Astrocyte (in vitro differentiated cells and primary cell): ENCODE measurements around the gene FAM107B. TPM values are rescaled to one million over a fixed set of nuclear protein-coding genes. Genes with fewer than 3 reads are reported as not detected.
A peak's percentile ranks its signal among the peaks of the same experiment; 100 is the strongest.

Experiments
- DNase-seq: peaks from one replicate; pipeline ENCODE4 v3.0.0-alpha.2; 2010; ENCODE audit warnings: low read depth
- FAIRE-seq: peaks from 2 replicates; lab custom pipeline; 2011; peaks lifted over from hg19 to GRCh38; lab: Jason Lieb, UNC
- H2AFZ ChIP-seq: 2 replicates; pipeline ENCODE4 v1.6.0; 2012; ENCODE audit warnings: low read depth, low read length, inconsistent platforms
- H3K27ac ChIP-seq: 2 replicates; pipeline ENCODE4 v1.5.1; 2011; ENCODE audit warnings: low read depth, low read length, inconsistent platforms
- H3K27me3 ChIP-seq: 2 replicates; pipeline ENCODE4 v1.6.0; 2011; ENCODE audit warnings: low read length, inconsistent platforms; ENCODE audit not compliant: insufficient read depth
- H3K36me3 ChIP-seq: 2 replicates; pipeline ENCODE4 v1.5.1; 2011; ENCODE audit warnings: low read length, inconsistent platforms; ENCODE audit not compliant: insufficient read depth
- H3K4me1 ChIP-seq: 2 replicates; pipeline ENCODE4 v1.5.1; 2011; ENCODE audit warnings: low read length, inconsistent platforms; ENCODE audit not compliant: insufficient read depth
- H3K4me2 ChIP-seq: 2 replicates; pipeline ENCODE4 v1.6.0; 2012; ENCODE audit warnings: low read length, inconsistent platforms
- H3K4me3 ChIP-seq: 2 replicates; pipeline ENCODE4 v1.5.1; 2011; ENCODE audit warnings: low read depth, mild to moderate bottlenecking, low read length, inconsistent platforms; ENCODE audit not compliant: insufficient read depth
- H3K79me2 ChIP-seq: 2 replicates; pipeline ENCODE4 v1.6.0; 2012; ENCODE audit warnings: mild to moderate bottlenecking, low read length, inconsistent platforms; ENCODE audit not compliant: insufficient read depth
- H3K9ac ChIP-seq: 2 replicates; pipeline ENCODE4 v1.6.0; 2012; ENCODE audit warnings: mild to moderate bottlenecking, low read length, inconsistent platforms
- H3K9me3 ChIP-seq: 2 replicates; pipeline ENCODE4 v1.5.1; 2012; ENCODE audit warnings: low read depth, mild to moderate bottlenecking, low read length, inconsistent platforms; ENCODE audit not compliant: insufficient read depth
- H4K20me1 ChIP-seq: 2 replicates; pipeline ENCODE4 v1.6.0; 2012; ENCODE audit warnings: low read length, inconsistent platforms; ENCODE audit not compliant: insufficient read depth
- H3K27ac Mint-ChIP-seq: one replicate; pipeline ENCODE4 v1.8.0; 2021; ENCODE audit warnings: mild to moderate bottlenecking, mixed read lengths; ENCODE audit not compliant: unreplicated experiment
- H3K27me3 Mint-ChIP-seq: one replicate; pipeline ENCODE4 v1.8.0; 2021; ENCODE audit warnings: low read depth, mixed read lengths; ENCODE audit not compliant: unreplicated experiment
- H3K36me3 Mint-ChIP-seq: one replicate; pipeline ENCODE4 v1.8.0; 2021; ENCODE audit warnings: low read depth, mixed read lengths; ENCODE audit not compliant: unreplicated experiment
- H3K4me1 Mint-ChIP-seq: one replicate; pipeline ENCODE4 v1.8.0; 2021; ENCODE audit warnings: low read depth, mixed read lengths; ENCODE audit not compliant: unreplicated experiment
- H3K4me3 Mint-ChIP-seq: one replicate; pipeline ENCODE4 v1.8.0; 2021; ENCODE audit warnings: mild to moderate bottlenecking, moderate library complexity, mixed read lengths; ENCODE audit not compliant: unreplicated experiment
- H3K9me3 Mint-ChIP-seq: one replicate; pipeline ENCODE4 v1.8.0; 2021; ENCODE audit warnings: mild to moderate bottlenecking, mixed read lengths; ENCODE audit not compliant: unreplicated experiment
- EZH2 ChIP-seq: IDR thresholded peaks from 2 replicates; pipeline ENCODE4 v1.6.1; 2012; ENCODE audit warnings: mild to moderate bottlenecking, low read length, inconsistent platforms; ENCODE audit not compliant: insufficient read depth
- total RNA-seq: library from RNA; stranded (reverse); gene quantifications from 2 replicates; pipeline ENCODE4 v1.2.1, GENCODE V29; 2021
- TF ChIP-seq, protein P1 (sequence below): IDR thresholded peaks from 2 replicates; pipeline ENCODE4 v1.5.1; 2011; ENCODE audit warnings: low read depth, mild to moderate bottlenecking, inconsistent platforms, low read length, moderate library complexity; ENCODE audit not compliant: insufficient read depth

FAM107B gene
- total RNA-seq, 1 donor from 2014 or later = 36.0 TPM

DNA sequence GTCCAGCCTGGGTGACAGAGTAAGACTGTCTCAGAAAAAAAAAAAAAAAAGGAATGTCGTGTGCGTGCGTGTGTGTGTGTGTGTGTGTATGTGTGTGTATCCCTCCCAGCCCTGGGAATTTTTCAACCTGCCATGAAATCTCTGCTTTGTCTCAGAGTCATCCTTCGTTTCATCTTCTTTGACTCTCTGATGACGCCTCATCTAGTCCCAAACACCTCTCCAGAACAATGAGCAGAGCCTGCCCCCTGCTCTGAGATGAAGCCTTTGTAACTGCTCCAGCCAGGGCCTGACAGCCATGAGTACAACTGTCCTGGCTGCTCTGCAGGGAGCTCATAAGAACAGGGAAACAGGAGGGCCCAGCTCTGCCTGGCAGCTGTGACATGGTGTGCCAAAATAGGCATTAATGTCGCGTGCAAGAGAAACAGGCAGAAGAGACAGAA is 149.5 kb downstream of the FAM107B start:
- no peaks in the 10 kb centered on the region for H3K27me3 ChIP-seq
- peaks cover 5% of the 10 kb centered on the region for H3K27me3 Mint-ChIP-seq
- H3K79me2 ChIP-seq = no peaks in the 10 kb centered on the region
- H3K4me2 ChIP-seq = no peak overlapping the region
- no peaks in the 10 kb centered on the region for H4K20me1 ChIP-seq
- H3K9me3 Mint-ChIP-seq = no peaks in the 10 kb centered on the region
- H3K36me3 ChIP-seq = no peaks in the 10 kb centered on the region
- H2AFZ ChIP-seq = peak overlapping the region; percentile 49
- H3K4me1 Mint-ChIP-seq = no peaks in the 10 kb centered on the region
- no peak overlapping the region for H3K4me3 ChIP-seq
- no peaks in the 10 kb centered on the region for H3K4me1 ChIP-seq
- FAIRE-seq (no peak), DNase-seq (no peak)
- H3K4me3 Mint-ChIP-seq = no peak overlapping the region
- H3K27ac Mint-ChIP-seq = no peak overlapping the region
- no peak overlapping the region for H3K27ac ChIP-seq
- H3K9ac ChIP-seq = no peak overlapping the region
- no peaks in the 10 kb centered on the region for H3K36me3 Mint-ChIP-seq
- TF ChIP-seq EZH2 = no peak
- TF ChIP-seq, protein P1, sequence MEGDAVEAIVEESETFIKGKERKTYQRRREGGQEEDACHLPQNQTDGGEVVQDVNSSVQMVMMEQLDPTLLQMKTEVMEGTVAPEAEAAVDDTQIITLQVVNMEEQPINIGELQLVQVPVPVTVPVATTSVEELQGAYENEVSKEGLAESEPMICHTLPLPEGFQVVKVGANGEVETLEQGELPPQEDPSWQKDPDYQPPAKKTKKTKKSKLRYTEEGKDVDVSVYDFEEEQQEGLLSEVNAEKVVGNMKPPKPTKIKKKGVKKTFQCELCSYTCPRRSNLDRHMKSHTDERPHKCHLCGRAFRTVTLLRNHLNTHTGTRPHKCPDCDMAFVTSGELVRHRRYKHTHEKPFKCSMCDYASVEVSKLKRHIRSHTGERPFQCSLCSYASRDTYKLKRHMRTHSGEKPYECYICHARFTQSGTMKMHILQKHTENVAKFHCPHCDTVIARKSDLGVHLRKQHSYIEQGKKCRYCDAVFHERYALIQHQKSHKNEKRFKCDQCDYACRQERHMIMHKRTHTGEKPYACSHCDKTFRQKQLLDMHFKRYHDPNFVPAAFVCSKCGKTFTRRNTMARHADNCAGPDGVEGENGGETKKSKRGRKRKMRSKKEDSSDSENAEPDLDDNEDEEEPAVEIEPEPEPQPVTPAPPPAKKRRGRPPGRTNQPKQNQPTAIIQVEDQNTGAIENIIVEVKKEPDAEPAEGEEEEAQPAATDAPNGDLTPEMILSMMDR = no peak
- H3K9me3 ChIP-seq = no peaks in the 10 kb centered on the region

DNA sequence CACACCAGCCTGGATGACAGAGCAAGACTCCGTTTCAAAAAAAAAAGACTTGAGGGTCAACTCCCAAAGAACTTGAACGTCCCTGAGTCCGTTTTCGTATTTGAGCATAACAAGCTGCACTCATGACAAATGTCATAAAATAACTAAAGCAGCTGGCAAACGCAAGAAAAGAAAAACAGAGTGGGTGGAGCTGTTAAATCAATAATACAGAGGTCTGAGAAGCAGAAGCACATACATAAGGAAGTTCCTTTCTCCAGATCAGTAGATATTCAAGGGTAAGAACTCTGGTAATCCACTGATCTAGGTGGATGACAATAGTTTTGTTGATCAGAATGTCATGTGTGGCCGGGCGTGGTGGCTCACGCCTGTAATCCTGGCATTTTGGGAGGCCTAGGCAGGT is 150.1 kb downstream of the FAM107B start:
- H3K9me3 ChIP-seq = no peaks in the 10 kb centered on the region
- no peak overlapping the region for H3K4me3 Mint-ChIP-seq
- H3K4me3 ChIP-seq = no peak overlapping the region
- TF ChIP-seq, protein P1 = no peak
- no peak for TF ChIP-seq EZH2
- no peak overlapping the region for H3K9ac ChIP-seq
- no peak for DNase-seq
- no peaks in the 10 kb centered on the region for H3K4me1 ChIP-seq
- H3K27ac ChIP-seq = no peak overlapping the region
- no peak for FAIRE-seq
- H3K4me2 ChIP-seq = no peak overlapping the region
- no peaks in the 10 kb centered on the region for H3K27me3 ChIP-seq
- H3K27ac Mint-ChIP-seq = no peak overlapping the region
- H3K36me3 Mint-ChIP-seq = no peaks in the 10 kb centered on the region
- no peaks in the 10 kb centered on the region for H3K36me3 ChIP-seq
- H3K79me2 ChIP-seq = no peaks in the 10 kb centered on the region
- H3K9me3 Mint-ChIP-seq = no peaks in the 10 kb centered on the region
- H3K4me1 Mint-ChIP-seq = no peaks in the 10 kb centered on the region
- no peak overlapping the region for H2AFZ ChIP-seq
- peaks cover 5% of the 10 kb centered on the region for H3K27me3 Mint-ChIP-seq
- H4K20me1 ChIP-seq = no peaks in the 10 kb centered on the region

DNA sequence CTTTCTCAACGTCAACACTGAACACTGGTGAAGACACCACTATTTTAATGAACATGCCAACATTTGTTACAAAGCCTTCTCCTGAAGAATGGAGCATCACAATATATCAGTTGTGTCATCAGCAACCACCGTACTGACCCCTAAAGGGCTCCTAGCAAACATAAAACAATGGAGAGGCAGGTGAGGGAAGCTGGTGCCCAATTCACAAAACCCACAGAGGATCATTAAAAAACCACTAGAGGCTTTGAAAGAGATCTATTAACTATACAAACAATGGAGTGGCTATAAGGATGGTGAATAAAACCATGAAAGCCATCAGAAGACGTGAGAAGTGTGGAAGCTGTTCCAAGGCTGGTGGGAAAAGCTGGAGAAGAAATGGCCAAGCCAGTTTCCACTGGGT is 150.8 kb downstream of the FAM107B start:
- no peaks in the 10 kb centered on the region for H4K20me1 ChIP-seq
- no peak overlapping the region for H3K9ac ChIP-seq
- no peak overlapping the region for H2AFZ ChIP-seq
- Mint-ChIP-seq H3K9me3 (no peaks in the 10 kb centered on the region), H3K27ac (no peak overlapping the region), H3K4me1 (no peaks in the 10 kb centered on the region), H3K36me3 (no peaks in the 10 kb centered on the region), H3K27me3 (peaks cover 5% of the 10 kb centered on the region), H3K4me3 (no peak overlapping the region)
- H3K27me3 ChIP-seq = no peaks in the 10 kb centered on the region
- H3K4me3 ChIP-seq = no peak overlapping the region
- no peaks in the 10 kb centered on the region for H3K4me1 ChIP-seq
- FAIRE-seq = no peak
- H3K79me2 ChIP-seq = no peaks in the 10 kb centered on the region
- no peaks in the 10 kb centered on the region for H3K36me3 ChIP-seq
- H3K9me3 ChIP-seq = no peaks in the 10 kb centered on the region
- no peak for DNase-seq
- no peak overlapping the region for H3K27ac ChIP-seq
- TF ChIP-seq, protein P1 = no peak
- TF ChIP-seq EZH2 = no peak
- H3K4me2 ChIP-seq = no peak overlapping the region
